GM21367 (cell line): Measurements from ENCODE around the gene RRP7A.
"Not testable (repeated sequence)": the region's sequence is repeated elsewhere in the genome, so short reads cannot be mapped to it uniquely, and the experiment has no call there.

Source experiments
- ATAC-seq: cut with Tn5 transposase; IDR thresholded peaks from one replicate; pipeline ENCODE4 v1.9.1; 2021; ENCODE audit not compliant: unreplicated experiment

Gene RRP7A

DNA sequence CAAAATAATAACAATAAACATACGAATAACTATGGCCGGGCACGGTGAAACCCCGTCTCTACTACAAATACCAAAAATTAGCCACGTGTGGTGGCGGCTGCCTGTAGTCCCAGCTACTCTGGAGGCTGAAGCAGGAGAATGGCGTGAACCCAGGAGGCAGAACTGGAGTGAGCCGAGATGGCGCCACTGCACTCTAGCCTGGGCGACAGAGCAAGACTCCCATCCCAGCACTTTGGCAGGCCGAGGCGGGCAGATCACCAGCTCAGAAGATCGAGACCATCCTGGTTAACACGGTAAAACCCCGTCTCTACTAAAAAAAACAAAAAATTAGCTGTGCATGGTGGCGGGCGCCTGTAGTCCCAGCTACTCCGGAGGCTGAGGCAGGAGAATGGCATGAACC is 17.0 kb upstream of the RRP7A start:
- ATAC-seq = not testable (repeated sequence)

DNA sequence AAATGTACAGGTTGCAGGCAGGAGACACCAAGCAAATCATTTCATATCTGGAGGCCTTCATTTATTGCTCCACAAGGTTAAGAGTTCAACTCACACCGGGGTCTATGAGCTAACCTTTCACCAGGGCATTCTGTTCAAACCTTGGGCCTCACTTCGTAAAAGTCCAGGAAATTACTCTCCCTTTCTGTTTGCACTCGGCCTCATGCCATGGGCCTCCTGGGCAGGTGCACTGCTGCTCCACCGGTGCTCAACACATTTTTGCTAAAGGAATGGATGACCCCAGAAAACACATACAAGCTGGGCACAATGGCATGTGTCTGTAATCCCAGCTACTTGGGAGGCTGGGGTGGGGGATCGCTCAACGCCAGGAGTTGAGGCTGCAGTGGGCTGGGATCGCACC is 16.6 kb upstream of the RRP7A start:
- no peak for ATAC-seq

DNA sequence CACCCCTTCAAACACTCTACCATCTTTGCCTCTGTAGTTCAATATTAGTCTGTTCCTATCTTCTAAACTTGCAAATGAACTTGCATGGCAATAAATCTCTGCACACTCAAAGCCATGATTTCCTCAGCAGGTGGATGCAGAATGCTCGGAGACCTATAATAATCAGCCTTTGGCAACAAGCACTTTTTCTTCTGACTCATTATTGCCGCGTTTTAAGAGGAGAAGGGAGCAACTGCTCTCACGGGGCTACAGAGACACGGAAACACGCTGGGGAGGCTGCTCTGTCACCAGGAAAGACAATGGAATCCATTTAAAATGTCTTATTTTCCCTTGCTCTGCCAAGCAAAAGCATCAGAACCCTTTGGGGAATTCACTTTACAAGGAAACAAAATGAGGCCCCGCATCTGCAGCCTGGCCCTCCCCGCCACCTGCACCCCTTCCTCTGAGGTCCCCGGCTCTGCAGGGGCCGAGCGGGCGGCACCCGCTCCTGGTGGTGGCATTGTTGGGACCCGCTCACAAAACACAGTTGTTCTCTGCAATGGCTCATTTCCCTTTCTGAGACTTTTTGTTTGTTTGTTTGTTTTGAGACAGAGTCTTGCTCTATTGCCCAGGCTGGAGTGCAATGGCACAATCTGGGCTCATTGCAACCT is 15.6 kb upstream of the RRP7A start:
- not testable (repeated sequence) for ATAC-seq

DNA sequence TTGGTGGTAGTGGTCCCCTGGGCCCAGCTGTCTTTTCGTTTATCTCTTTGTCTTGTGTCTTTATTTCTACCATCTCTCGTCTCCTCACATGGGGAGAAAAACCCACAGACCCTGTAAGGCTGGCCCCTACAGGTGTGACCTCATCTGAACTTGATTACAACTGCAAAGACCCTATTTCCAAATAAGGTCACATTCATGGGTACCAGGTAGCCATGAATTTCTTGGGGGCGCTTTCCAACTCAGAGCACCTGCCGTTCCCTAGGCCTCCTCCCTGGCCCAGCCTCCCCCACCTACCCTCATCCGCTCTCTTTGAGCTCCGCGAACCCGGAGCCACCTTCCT is 14.0 kb upstream of the RRP7A start:
- ATAC-seq = no peak

DNA sequence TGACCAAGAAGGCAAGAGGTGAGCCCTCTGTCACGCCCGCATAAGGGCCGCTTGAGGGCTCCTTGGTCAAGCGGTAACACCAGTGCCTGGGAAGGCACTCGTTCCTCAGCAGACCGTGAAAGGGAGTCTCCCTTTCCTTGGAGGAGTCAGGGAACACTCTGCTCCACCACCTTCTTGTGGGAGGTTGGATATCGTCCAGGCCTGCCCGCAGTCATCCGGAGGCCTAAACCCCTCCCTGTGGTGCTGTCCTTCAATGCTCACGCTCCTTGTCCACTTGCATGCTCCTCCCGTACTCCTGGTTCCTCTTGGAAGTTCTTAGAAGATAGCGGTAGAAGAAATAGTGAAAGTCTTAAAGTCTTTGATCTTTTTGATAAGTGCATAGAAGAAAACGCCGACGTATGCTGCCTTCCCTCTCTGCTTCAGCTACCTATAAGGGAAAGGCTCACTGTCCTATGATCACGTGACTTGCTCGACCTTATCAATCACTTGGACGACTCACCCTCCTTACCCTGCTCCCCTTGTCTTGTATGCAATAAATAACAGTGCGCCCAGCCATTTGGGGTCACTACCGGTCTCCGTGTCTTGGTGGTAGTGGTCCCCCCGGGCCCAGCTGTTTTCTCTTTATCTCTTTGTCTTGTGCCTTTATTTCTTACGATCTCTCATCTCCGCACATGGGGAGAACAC is 11.9 kb upstream of the RRP7A start:
- ATAC-seq = not testable (repeated sequence)

DNA sequence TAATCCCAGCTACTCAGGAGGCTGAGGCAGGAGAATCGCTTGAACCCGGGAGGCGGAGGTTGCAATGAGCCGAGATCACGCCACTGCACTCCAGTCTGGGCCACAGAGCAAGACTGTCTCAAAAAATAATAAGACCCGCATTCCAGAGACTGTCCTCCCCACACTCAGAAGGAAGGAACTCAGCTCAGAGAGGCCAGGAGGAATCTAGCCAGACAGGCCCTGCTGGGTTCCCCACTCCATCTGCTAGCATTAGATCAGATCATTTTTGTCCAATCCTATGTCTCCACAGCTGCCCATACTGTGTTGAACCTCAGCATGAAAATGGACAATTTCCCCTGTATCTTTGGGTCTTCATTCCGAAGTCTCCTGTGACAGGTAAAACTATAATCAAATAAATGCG is 9.8 kb upstream of the RRP7A start:
- ATAC-seq = not testable (repeated sequence)

DNA sequence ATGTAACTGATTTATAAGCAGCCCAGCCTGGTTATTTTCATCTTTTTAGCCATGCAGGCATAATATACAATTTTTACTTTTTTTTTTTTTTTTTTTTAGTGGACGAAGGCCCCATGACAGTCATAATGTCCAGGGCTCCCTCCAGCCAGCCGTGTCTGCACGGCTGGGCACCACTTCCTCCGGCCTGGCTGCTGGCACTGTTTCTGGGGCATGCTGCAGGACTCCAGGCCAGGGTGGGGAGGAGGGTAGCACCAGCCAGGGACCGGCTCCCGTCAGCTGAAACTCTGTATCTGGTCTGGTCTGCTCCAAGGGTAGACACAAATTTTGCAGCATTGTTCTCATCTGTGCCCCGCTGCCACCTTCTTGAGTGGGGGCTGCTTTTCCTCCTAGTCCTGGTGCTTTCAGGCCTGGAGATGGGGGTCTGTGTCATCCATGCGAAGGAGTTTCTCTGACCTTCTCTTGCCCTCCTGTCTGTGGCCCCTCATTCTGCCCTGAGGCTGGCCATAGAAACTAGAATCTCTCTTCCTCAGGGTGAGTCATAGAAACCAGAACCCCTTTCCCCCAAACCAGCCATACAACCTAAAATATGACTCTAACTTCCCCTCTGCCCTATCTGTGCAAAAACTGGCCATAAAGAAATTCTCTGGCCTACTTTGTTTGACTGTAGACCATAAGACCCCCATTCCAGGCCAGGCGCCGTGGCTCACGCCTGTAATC is 9.2 kb upstream of the RRP7A start:
- no peak for ATAC-seq

DNA sequence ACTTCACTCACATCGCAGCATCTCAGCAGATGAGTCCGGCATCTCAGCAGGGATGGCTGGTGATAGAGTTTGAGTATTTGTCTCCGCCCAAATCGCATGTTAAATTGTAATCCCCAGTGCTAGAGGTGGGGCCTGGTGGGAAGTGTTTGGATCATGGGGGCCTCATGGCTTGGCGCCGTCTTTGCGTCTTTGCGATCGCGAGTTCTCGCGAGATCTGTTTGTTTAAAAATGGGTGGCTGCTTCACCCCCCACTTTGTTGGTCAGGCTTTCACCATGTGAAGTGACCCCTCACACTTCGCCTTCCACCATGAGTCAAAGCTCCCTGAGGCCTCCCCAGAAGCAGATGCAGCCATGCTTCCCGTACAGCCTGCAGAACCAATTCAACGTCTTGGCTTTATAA is 3.0 kb upstream of the RRP7A start:
- no peak for ATAC-seq

DNA sequence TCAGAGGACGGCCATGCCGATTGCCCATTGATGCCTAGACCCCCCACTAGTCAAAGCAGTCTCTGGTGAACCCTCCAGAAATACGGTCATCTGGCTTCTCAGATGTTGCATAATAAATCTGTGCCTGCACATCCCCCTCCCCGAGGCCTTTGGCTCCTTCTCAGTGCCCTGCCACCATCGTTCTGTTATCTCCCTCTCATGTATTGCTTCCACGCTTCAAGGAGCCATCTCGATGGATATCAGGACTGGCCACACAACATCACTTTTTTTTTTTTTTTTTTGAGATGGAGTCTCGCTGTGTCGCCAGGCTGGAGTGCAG is 1.6 kb upstream of the RRP7A start:
- ATAC-seq = no peak

DNA sequence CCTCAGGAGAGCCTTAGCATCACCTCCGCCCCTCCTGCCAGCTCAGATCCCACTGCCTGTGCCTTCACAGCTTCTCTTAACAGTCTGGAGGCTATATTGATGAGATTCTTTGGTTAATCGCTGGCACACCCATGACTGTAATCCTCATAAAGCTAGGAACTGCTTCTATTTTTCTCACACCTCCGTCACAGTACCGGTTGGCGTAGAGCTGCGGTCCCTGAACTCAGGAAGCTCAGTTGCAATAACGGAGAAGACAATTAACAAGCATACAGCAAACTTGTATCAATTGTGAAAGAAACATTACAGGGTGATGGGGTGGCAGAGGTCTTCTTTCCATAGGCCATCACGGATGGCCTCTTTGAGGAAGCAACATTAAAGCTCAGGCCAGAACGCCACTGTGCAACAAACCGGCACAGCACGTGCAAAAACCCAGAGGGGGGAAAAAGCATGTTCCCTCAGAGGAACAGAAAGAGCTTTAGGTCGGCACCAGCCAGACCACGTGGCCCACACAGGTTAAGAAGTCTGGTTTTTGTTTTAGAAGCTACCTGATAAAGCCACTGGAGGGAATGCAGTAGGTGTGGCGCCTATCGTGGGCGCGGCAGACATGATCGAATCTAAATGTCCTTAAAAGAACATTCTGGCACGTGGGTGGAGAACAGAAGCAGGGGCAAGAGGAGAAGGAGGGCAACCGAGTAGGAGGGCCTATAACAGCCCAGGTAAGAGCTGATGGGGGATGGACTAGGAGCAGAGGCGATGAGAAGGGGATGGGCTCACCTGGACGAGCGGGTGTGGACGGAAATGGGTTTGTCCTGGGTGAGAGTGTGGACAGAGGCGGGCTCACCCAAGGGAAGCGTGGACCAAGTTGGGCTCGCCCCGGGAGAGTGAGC is 715 bp downstream of the RRP7A start:
- not testable (repeated sequence) for ATAC-seq

DNA sequence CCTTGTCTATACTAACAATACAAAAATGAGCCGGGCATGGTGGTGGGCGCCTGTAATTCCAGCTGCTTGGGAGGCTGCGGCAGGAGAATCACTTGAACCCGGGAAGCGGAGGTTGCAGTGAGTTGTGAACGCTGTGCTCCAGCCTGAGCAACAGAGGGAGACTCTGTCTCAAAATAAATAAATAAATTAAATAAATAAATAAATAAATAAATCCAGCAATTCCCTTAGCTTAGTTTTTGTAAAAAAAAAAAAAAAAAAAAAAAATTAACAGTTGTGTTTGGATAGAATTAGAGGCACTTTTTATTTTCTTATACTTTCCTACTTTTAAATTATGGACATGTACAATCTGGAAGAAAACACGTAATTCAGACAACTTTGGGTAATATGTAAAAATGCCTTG is 2.5 kb downstream of the RRP7A start:
- not testable (repeated sequence) for ATAC-seq

DNA sequence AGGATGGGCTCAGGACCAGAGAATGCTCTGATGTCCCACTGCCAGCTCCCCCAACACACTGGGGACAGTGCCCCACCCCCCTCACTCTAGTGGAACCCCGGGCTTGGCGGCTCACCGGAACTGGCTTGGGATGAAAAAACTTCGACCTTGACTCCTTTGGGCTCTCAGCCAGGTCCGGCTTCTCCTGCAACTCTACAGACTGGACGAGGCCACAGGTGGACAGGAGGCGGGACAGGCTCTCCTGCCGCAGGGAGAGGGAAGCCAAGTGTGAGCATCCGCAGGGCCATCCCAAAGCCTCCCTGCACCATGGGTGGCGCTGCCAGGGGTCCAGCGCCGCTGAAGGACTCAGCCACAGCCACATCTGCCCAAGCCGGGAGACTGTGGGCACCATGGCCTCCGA is 3.7 kb downstream of the RRP7A start:
- no peak for ATAC-seq

DNA sequence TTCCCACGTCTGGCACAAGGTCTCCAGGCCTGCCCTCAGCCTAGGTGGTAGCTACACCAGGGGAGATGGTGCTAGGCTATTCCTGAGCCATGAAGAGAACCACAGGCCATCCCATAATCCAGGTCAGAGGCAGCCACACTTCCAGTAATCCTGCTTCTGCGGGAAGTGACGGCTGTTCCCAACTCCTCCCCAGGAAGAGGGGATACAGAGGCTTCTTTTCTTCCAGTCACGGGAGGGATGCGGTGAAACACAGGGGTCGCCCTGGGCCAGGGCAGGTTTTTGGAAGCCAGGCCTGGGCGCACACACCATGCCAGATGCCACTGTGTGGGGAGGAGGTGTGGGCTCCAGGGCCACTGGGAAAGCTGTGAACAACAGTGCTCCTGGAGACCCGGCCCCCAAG is 4.3 kb downstream of the RRP7A start:
- not testable (repeated sequence) for ATAC-seq

DNA sequence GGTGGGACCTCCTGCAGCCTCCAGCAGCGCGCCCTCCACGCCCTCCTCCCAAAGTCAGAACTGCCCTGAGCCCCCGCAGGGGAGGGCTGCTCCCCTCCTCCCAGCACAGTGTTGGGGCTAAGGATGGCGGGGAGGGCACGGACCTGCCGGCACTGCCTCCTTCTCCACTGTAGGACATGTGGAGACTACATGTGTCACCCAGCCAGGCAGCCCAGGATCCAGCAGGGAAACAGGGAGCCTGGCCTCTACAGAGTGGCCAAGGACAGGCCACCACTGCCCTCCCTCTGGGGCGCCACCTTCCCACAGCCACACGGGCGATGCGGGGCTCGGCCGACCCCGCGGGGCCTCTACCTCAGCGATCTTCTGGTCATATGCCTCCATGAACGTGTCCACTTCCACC is 5.3 kb downstream of the RRP7A start:
- ATAC-seq = not testable (repeated sequence)

DNA sequence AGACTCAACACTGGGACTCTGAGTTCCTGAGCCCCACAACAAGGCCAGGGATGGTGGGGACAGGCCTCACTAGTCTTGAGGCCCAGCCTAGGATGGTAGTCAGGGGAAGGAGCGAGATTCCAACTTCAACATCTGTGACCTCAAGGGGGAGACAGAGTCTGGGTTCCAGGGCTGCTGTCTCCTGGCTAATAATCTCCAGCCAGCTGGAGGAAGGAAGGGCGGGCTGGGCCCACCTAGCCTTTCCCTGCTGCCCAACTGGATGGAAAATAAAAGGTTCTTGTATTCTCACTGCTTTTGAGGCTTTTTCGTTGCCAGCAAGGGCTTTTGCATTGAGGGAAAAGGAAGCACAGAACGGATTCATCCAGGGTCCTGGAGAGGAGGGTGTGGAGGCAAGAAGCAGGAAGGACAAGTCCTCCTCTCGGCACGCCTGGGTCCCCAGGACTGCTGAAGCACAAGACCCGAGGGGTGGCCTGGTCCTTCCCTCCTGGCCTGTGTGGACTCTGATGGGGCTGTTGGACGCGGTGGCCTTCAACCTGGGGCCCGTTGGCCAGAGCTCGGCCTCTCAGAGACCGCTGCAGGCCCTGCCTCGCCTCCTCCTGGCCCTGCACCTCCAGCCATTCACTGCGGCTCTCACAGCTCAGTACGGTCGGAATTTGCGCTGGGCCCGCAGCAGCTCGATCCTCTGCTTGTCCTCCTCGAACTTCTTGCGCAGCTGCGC is 7.2 kb downstream of the RRP7A start:
- not testable (repeated sequence) for ATAC-seq

DNA sequence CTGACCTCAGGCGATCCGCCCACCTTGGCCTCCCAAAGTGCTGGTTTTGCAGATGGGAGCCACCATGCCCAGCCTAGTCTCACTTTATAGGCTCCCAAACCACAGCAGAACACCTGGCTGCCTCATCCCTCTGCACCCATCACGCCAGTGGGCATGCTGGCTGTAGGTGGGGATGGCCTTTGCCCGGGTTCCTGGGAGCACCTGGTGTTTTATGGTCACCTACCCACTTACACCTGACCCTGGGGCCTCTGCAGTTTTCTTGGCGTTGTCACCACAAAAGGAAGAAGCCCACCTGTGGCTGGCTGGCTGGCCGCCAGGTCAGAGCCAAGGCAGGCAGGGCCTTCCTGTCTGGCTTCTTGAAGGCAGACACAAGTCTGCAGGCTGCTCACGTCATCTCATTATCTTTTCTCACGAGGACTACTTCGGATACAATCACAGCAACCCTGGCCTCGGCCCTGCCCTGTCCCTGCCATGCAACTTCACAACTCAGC is 8.2 kb downstream of the RRP7A start:
- ATAC-seq = no peak

DNA sequence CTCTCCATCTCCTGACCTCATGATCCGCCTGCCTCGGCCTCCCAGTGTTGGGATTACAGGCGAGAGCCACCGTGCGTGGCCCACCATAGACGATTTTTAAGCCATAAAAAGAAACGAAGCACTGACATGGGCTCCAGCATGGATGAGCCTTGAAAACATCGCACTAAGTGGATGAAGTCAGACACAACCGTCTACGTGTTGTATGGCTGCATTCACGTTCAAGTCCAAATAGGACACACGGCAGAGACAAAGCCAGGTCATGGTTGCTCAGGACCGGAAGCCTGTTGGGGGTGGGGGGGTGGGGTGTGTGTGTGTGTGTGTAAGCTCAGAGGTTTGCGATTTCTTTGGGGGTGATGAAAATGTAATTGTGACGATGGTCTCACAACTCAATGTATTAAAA is 10.0 kb downstream of the RRP7A start:
- no peak for ATAC-seq

DNA sequence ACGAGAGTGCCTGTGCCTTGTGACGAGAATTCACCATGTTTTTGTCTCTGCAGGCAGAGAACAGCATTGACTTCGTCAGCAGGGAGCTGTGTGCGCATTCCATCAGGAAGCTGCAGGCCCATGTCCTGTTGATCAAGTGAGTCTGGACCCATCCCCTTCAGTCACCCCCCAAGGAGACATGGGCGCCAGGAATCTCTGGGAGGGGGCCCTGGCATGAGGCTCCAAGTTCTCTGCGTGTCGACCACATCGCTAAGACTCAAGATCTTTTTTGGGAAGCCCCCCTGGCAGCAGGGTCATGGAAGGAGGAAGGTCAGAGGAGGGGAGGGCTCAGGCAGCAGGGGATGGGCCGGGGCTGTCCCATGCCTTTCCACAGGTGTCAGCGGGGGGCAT is 10.6 kb downstream of the RRP7A start:
- not testable (repeated sequence) for ATAC-seq

DNA sequence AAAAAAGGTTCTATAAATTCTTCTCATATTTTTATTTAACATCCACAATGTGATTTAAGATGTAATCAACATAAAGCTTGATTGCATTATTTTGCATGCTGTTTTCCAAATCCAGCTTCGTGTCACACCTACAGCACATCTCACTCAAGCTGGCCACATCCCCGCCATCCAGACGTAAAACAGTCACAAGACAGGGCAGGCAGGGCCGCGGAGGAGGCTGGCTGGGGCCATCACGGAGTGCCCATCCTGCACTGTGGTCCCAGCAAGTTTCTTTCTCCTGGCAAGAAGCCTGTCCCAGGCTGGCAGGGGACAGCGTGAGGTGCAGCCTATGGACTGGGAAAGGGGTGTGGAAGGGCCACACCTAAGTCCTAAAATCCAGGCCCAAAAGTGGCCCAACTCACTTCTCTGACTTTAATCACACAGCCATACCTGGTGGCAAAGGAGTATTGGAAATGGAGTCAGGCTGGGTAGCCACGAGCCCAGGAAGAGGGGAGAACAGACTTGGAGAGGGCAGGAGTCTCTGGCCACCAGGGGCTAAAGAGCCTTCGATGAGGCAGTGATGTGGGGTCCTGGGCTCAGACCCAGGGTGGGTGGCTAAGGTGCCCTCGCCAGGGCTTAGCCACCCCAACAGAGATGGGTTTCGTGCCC is 11.1 kb downstream of the RRP7A start:
- not testable (repeated sequence) for ATAC-seq

DNA sequence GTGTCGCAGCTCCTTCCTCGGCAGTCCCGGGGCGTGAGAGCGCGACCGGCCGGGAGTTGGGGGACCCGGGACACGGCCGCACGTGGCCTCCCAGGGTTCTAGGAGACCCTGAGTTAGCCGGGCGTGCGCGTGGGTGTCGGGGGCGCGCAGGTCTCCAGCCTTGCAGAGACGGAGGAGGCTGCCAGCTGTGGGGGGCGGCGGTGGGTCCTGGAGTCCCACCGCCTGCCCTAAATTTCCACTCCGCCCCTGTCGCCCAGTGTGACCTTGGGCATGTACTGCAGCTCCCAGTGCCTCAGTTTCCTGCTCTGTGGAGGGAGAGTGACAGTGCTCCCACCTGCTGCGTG is 18.8 kb downstream of the RRP7A start:
- ATAC-seq = no peak
